B cell (primary cell): ENCODE data around the gene TRAFD1. TPM values are rescaled to one million over a fixed set of nuclear protein-coding genes. Genes with fewer than 3 reads are reported as not detected.

Source experiments
- ATAC-seq: fragments of 200-7000 bp; cut with Tn5 transposase; one replicate; pipeline ENCODE4 v1.10.0; 2021; ENCODE audit warnings: low read depth, mild to moderate bottlenecking, moderate number of reproducible peaks, moderate library complexity
- CTCF ChIA-PET: fragments of 350-600 bp; sonication (Branson Sonifier 250); formaldehyde crosslinking; loops from one replicate; lab custom pipeline; 2021; ENCODE audit warnings: antibody characterized with exemption, inconsistent platforms; lab: Charles Lee
- POLR2A ChIA-PET: fragments of 350-600 bp; sonication (Branson Sonifier 250); formaldehyde crosslinking; loops from one replicate; lab custom pipeline; 2021; ENCODE audit warnings: antibody characterized with exemption; lab: Charles Lee
- DNase-seq: peaks from one replicate; pipeline ENCODE4 v3.0.0; 2013
- H2AFZ ChIP-seq: 2 replicates; pipeline ENCODE4 v1.6.1; 2012; ENCODE audit warnings: mild to moderate bottlenecking, low read depth, low read length; ENCODE audit not compliant: insufficient read depth, poor library complexity, severe bottlenecking
- H3K27ac ChIP-seq, 2 donors: 1 replicate in 1 of 2; 2 replicates in 1 of 2; pipeline ENCODE4 v1.5.1; 2012 to 2013; ENCODE audit warnings: low read length in 2 of 2, mild to moderate bottlenecking in 2 of 2, moderate library complexity in 1 of 2
- H3K27me3 ChIP-seq, 4 experiments: fragments of 200-600 bp in 1 of 4; sonication (generic) in 1 of 4; replicated peaks in 1 of 4; 1 replicate in 2 of 4; 2 replicates in 2 of 4; pipeline versions ENCODE4 v1.6.1 to v1.7.0; 2013 to 2016; ENCODE audit warnings: low read length in 3 of 4, mild to moderate bottlenecking in 2 of 4, mixed read lengths in 1 of 4, moderate library complexity in 1 of 4; ENCODE audit not compliant: insufficient read depth in 4 of 4, control insufficient read depth in 3 of 4; ENCODE audit errors: control extremely low read depth in 1 of 4
- H3K36me3 ChIP-seq, 2 experiments: replicated peaks in 1 of 2; 1 replicate in 1 of 2; 2 replicates in 1 of 2; pipeline versions ENCODE4 v1.6.1 to v1.7.1; 2013; ENCODE audit warnings: low read length in 1 of 2; ENCODE audit not compliant: insufficient read depth in 2 of 2, control insufficient read depth in 1 of 2; ENCODE audit errors: control extremely low read depth in 1 of 2, extremely low read depth in 1 of 2
- H3K4me1 ChIP-seq, 2 donors: fragments of 200-600 bp in 1 of 2; sonication (generic) in 1 of 2; 1 replicate in 1 of 2; 2 replicates in 1 of 2; pipeline versions ENCODE4 v1.5.1 to v1.6.1; 2013 to 2017; ENCODE audit warnings: low read length in 2 of 2; ENCODE audit not compliant: control insufficient read depth in 2 of 2, insufficient read depth in 2 of 2
- H3K4me2 ChIP-seq: replicated peaks from 2 replicates; pipeline ENCODE3; 2012; ENCODE audit warnings: mild to moderate bottlenecking, low read depth, low read length; ENCODE audit not compliant: poor library complexity, severe bottlenecking
- H3K4me3 ChIP-seq, 5 experiments: fragments of 200-600 bp in 1 of 5; sonication (generic) in 1 of 5; 1 replicate in 3 of 5; 2 replicates in 2 of 5; pipeline versions ENCODE4 v1.5.1 to v1.7.0; 2011 to 2016; ENCODE audit warnings: low read length in 4 of 5, mild to moderate bottlenecking in 4 of 5, low read depth in 2 of 5, control low read depth in 1 of 5, moderate library complexity in 1 of 5; ENCODE audit not compliant: insufficient read depth in 1 of 5; ENCODE audit errors: control extremely low read depth in 1 of 5, extremely low read depth in 1 of 5
- H3K79me2 ChIP-seq: fragments of 200-600 bp; sonication (generic); one replicate; pipeline ENCODE4 v1.6.0; 2016; ENCODE audit warnings: low read length; ENCODE audit not compliant: control insufficient read depth, insufficient read depth
- H3K9ac ChIP-seq: fragments of 200-600 bp; sonication (generic); 2 replicates; pipeline ENCODE4 v1.6.1; 2017; ENCODE audit warnings: mild to moderate bottlenecking, low read length, moderate library complexity
- H3K9me3 ChIP-seq, 3 donors: one replicate each; pipeline versions ENCODE4 v1.6.1 to v1.7.1; 2013; ENCODE audit warnings: low read length in 2 of 3; ENCODE audit not compliant: control insufficient read depth in 2 of 3, insufficient read depth in 1 of 3; ENCODE audit errors: control extremely low read depth in 1 of 3
- H4K20me1 ChIP-seq: 2 replicates; pipeline ENCODE4 v1.6.0; 2012; ENCODE audit warnings: mild to moderate bottlenecking, low read length; ENCODE audit not compliant: insufficient read depth, control insufficient read depth, poor library complexity, severe bottlenecking
- H3K27ac Mint-ChIP-seq: one replicate; pipeline ENCODE4 v1.8.0; 2021; ENCODE audit warnings: mixed read lengths
- H3K27me3 Mint-ChIP-seq: one replicate; pipeline ENCODE4 v1.8.0; 2021; ENCODE audit warnings: mixed read lengths
- H3K4me1 Mint-ChIP-seq: one replicate; pipeline ENCODE4 v1.8.0; 2021; ENCODE audit warnings: mixed read lengths
- H3K4me3 Mint-ChIP-seq: one replicate; pipeline ENCODE4 v1.8.0; 2021; ENCODE audit warnings: mixed read lengths
- H3K9me3 Mint-ChIP-seq: one replicate; pipeline ENCODE4 v1.8.0; 2022; ENCODE audit warnings: mixed read lengths; ENCODE audit not compliant: insufficient read depth
- EZH2 ChIP-seq: IDR thresholded peaks from 2 replicates; pipeline ENCODE4 v1.6.1; 2012; ENCODE audit warnings: borderline replicate concordance, low read depth, mild to moderate bottlenecking, moderate library complexity, low read length; ENCODE audit not compliant: insufficient read depth, poor library complexity, severe bottlenecking
- WGBS: methylation state at CpG from one replicate; pipeline ENCODE4 v1.1.5; 2013; ENCODE audit warnings: missing lambda C conversion rate; ENCODE audit not compliant: insufficient coverage; 5-methylcytosine and 5-hydroxymethylcytosine counted together
- intact Hi-C: fragments of 100-400 bp; cut with micrococcal nuclease; formaldehyde crosslinking; loops from one replicate; pipeline ENCODE4 v1.10.0; 2022
- polyA plus RNA-seq: library from polyadenylated mRNA; depleted of rRNA; stranded (reverse); fragments of >200 nt; gene quantifications from 2 replicates; pipeline ENCODE4 v1.2.3, GENCODE V29; 2012
- total RNA-seq, 2 donors: library from RNA; stranded (reverse); fragments of 120-200 nt in 1 of 2; gene quantifications; 1 replicate in 1 of 2; 2 replicates in 1 of 2; pipeline versions ENCODE4 v1.2.3 to v1.2.4, GENCODE V29; 2013 to 2022
- TF ChIP-seq, protein P1 (sequence below): fragments of 200-600 bp; IDR thresholded peaks from one replicate; pipeline ENCODE4 v1.8.0; 2022; ENCODE audit warnings: antibody characterized with exemption, mild to moderate bottlenecking

Gene TRAFD1
- total and polyA plus RNA-seq, 2 donors (not counting 1 experiment from before 2014, with no cell fraction given): 30.9 to 37.7 TPM

- DNase-seq (no peak), ATAC-seq (no peak)
- POLR2A ChIA-PET: interaction anchor here (5.4 kb wide), 1 partner anchor 14 kb away, joined by 35 read pairs; the partner anchor contains the start of gene NAA25
- no peak overlapping the region for H3K4me3 Mint-ChIP-seq
- intact Hi-C loops: no loop called here
- no peaks in the 10 kb centered on the region for H3K9me3 ChIP-seq
- peaks cover 4% of the 10 kb centered on the region for H3K27me3 Mint-ChIP-seq
- H3K27ac Mint-ChIP-seq: no peak overlapping the region
- no peak overlapping the region for H3K4me3 ChIP-seq
- peaks cover 20 to 27% of the 10 kb centered on the region in 2 donors for H3K4me1 ChIP-seq
- no peak for TF ChIP-seq EZH2
- TF ChIP-seq, protein P1, sequence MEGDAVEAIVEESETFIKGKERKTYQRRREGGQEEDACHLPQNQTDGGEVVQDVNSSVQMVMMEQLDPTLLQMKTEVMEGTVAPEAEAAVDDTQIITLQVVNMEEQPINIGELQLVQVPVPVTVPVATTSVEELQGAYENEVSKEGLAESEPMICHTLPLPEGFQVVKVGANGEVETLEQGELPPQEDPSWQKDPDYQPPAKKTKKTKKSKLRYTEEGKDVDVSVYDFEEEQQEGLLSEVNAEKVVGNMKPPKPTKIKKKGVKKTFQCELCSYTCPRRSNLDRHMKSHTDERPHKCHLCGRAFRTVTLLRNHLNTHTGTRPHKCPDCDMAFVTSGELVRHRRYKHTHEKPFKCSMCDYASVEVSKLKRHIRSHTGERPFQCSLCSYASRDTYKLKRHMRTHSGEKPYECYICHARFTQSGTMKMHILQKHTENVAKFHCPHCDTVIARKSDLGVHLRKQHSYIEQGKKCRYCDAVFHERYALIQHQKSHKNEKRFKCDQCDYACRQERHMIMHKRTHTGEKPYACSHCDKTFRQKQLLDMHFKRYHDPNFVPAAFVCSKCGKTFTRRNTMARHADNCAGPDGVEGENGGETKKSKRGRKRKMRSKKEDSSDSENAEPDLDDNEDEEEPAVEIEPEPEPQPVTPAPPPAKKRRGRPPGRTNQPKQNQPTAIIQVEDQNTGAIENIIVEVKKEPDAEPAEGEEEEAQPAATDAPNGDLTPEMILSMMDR: no peak
- no peak overlapping the region for H2AFZ ChIP-seq
- 95% methylated on average over 4 of the region's 12 CpGs for WGBS
- H3K4me1 Mint-ChIP-seq: peaks cover 23% of the 10 kb centered on the region
- no peaks in the 10 kb centered on the region for H3K36me3 ChIP-seq
- H3K9ac ChIP-seq: no peak overlapping the region
- peaks cover 7% of the 10 kb centered on the region for H4K20me1 ChIP-seq
- H3K79me2 ChIP-seq: peaks cover 27% of the 10 kb centered on the region
- no peaks in the 10 kb centered on the region for H3K27me3 ChIP-seq
- no peak overlapping the region for H3K27ac ChIP-seq
- CTCF ChIA-PET: interaction anchor here (0.6 kb wide), 1 partner anchor 14 kb away, joined by 4 read pairs; the partner anchor contains the start of gene NAA25
- H3K9me3 Mint-ChIP-seq: no peaks in the 10 kb centered on the region
- H3K4me2 ChIP-seq: no peak overlapping the region
Observed at GRCh38 chr12:112122823-112123690, 2.3 kb upstream of the TRAFD1 start.

DNA sequence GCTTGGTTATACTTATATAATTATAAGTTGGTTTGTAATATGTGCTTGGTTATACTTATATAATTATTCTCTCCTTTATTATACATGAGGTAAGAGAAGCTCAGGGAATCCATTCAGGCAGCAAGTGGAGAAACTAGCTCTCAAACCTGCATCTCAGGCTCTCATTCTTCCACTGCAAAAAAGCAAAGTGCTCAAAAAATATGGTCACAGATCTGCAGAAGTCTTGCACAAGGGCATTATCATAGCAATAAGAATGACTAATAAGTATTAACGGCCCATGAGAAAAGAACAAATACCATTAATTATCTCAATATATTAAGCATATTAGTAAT, 476 bp upstream of the TRAFD1 start:
- intact Hi-C loops: loop anchor here (1.0 to 5.0 kb wide), 6 partner anchors 17 to 293 kb away; partner anchors contain the start of genes ERP29, NAA25, PTPN11 and RPL6
- Histone ChIP-seq H3K79me2 (peaks cover 41% of the 10 kb centered on the region), H3K4me3 (no peak overlapping the region), H2AFZ (no peak overlapping the region), H4K20me1 (peaks cover 7% of the 10 kb centered on the region), H3K4me1 (peaks cover 38 to 45% of the 10 kb centered on the region in 2 donors), H3K27me3 (no peaks in the 10 kb centered on the region), H3K9ac (no peak overlapping the region), H3K36me3 (no peaks in the 10 kb centered on the region), H3K4me2 (peak overlapping the region; percentile 82), H3K27ac (no peak overlapping the region), H3K9me3 (no peaks in the 10 kb centered on the region)
- WGBS: no CpG with 5 or more reads among the region's 1 CpG
- Mint-ChIP-seq H3K27ac (no peak overlapping the region), H3K4me1 (peaks cover 40% of the 10 kb centered on the region), H3K9me3 (no peaks in the 10 kb centered on the region), H3K4me3 (peak overlapping the region; percentile 76), H3K27me3 (peaks cover 4% of the 10 kb centered on the region)
- ATAC-seq (no peak), DNase-seq (no peak)
- TF ChIP-seq, protein P1: no peak
- no peak for TF ChIP-seq EZH2
- CTCF ChIA-PET: interaction anchor here (0.6 to 2.3 kb wide), 3 partner anchors 10 to 16 kb away, joined by 3 to 10 read pairs (median 3); partner anchors contain the start of gene NAA25
- POLR2A ChIA-PET: interaction anchor here (0.7 to 5.4 kb wide), 3 partner anchors 16 to 111 kb away, joined by 3 to 35 read pairs (median 9); partner anchors contain the start of genes ERP29, NAA25 and TMEM116
